Caki2 (cell line): ENCODE data around the gene INPP5E. TPM values are rescaled to one million over a fixed set of nuclear protein-coding genes. Genes with fewer than 3 reads are reported as not detected.

Experiments
- DNase-seq: peaks from one replicate; pipeline ENCODE4 v3.0.0-alpha.2; 2015; ENCODE audit warnings: low read depth
- in situ Hi-C: cut with HindIII; loops from 2 replicates; pipeline ENCODE4 v1.10.0; 2016; ENCODE audit warnings: low sequenced_read_pairs, low pct_unique_long_range_greater_than_20kb, mixed read lengths
- total RNA-seq: library from RNA; depleted of rRNA; stranded (reverse); fragments of >200 nt; shearing (Covaris generic); gene quantifications from 2 replicates; pipeline ENCODE4 v1.2.3, GENCODE V29; 2014; ENCODE audit warnings: low replicate concordance; rRNA removed

Gene INPP5E
- total RNA-seq, 1 experiment from 2014 or later: 7.7 TPM

DNA sequence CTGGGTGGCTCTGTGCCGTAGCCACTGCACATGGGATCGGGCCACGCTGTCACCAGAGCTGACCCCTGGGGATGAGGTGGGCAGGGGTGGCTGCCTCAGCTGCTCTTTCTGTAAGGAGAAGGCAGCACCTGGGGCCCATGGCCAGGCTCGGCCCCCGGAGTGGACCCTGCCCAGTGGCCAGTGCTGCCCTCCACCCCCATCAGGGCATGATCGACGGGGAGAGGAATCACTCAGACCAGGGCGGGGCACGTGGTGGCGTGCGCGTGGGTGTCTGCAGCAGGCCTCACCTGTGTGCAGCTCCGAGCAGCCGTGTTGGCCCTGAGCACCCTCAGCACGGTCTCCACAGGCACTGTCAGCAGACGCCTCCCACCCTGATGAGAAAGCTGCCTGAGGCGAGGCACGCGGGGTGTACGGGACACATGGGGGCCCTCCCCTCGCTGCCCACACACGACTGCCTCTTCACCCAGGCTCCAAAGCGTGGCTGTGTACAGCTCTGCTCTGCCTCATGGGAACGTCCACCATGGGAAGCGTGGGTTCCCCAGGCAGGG lies 57.6 kb downstream of the INPP5E start:
- DNase-seq: no peak
- in situ Hi-C loops: no loop called here

DNA sequence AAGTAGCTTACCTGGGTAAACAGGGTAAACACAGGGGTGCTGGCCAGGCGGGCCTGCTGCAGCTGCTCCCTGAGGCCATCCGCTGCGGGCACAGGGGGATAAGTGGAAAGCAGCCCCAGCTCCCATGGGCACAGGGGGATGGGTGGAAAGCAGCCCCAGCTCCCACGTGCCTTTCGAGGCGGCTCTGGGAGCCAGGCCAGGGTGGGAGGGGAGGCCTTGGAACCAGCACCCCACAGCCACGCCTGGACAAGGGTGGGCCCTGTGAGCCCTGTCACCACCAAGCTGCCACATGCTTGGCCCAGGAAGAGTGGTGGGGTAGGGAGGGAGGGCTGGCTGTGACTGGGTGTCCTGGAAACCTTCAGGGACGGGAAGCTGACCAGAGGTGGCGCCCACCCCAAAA lies 58.3 kb downstream of the INPP5E start:
- in situ Hi-C loops: no loop called here
- DNase-seq: no peak

DNA sequence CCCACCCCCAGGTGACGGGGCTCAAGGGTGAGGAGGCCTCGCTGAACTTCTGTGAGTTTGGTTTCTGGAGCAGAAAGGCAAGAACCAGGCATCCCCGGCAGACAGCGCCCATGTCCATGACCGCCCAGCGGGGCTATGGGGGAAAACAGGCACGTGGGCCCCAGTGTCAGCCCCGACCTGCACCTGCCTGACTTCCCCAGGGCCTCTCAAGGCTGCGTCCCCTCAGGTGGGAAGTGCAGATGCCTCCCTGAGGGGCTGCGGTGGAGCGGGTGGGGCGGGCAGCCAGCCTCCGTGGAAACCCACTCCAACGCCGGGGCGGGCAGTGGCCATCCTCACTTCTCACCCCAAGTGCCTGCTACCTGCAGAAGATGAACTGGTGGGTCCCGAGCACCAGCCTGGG lies 59.3 kb downstream of the INPP5E start:
- in situ Hi-C loops: no loop called here
- no peak for DNase-seq

DNA sequence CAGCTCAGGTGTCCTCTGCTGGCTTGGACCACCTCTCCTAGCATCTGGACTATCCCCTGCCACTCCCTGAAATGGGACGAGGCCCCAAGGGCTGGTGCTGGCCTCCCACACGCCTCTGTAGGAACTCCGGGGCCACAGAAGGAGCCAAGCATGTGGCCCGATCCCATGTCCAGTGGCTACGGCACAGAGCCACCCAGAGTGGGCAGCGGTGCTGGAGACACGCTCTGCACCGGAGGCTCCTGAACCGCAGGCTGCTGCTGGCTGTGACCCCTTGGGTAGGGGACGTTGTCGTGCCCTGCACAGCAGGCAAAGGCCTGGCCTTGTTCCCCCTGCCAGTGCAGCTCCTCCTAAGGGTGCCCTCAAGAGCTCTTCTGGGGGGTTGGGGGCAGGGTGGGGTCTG lies 59.8 kb downstream of the INPP5E start:
- DNase-seq: no peak
- in situ Hi-C loops: no loop called here

DNA sequence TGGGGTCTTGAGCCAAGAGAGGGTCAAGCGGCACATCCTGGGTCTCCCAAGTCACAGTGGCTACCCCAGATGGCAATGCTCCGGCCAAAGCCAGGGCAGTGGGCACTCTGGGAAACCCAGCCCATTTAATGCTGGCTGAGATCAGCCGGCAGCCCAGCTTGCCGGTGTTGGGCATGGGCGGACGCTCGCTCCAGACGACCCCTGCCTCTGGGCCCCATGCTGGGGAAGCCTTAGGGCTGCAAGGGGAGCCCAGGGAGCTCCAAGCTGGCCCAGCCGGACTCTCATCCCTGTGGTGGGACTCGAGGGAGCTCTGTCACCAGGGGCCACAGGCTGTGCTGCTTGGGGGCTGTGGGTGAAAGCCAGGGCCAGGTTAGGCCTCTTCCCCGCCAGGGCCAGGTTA lies 60.2 kb downstream of the INPP5E start:
- DNase-seq: no peak
- in situ Hi-C loops: no loop called here

DNA sequence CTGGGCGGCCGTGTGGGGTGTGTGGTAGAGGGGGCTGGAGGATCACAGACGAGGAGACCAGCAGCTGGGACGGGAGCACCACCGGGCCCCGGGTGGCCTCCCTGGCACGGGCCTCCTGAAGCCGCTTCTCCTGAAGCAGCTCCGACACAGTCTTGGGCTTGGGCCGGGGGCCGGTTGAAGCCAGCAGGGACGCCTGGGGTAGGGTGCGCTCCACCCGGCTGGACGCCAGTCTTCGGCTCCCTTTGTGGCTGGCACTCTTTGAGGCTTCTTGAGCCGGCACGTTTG lies 60.7 kb downstream of the INPP5E start:
- in situ Hi-C loops: no loop called here
- no peak for DNase-seq

Other genes with a start within 250 kb of the INPP5E start
- not detected in 2 replicates for gene LHX3, start 234.7 kb downstream of the INPP5E start, total RNA-seq
- gene QSOX2, start 194.0 kb downstream of the INPP5E start, total RNA-seq: 16.4 and 39.3 TPM in 2 replicates
- gene CCDC187, start 135.8 kb downstream of the INPP5E start, total RNA-seq: 0.41 TPM in 1 of 2 replicates, not detected in the other
- gene GPSM1, start 112.3 kb downstream of the INPP5E start, total RNA-seq: 23.5 and 29.9 TPM in 2 replicates
- gene DNLZ, start 76.1 kb downstream of the INPP5E start, total RNA-seq: 26.9 and 37.8 TPM in 2 replicates
- gene CARD9, start 66.2 kb downstream of the INPP5E start, total RNA-seq: 2.7 and 2.9 TPM in 2 replicates
- 2.2 and 5.6 TPM in 2 replicates for gene SNAPC4, start 39.7 kb downstream of the INPP5E start, total RNA-seq
- 58.2 and 79.3 TPM in 2 replicates for gene ENTR1, start 29.2 kb downstream of the INPP5E start, total RNA-seq
- 41.4 and 43.5 TPM in 2 replicates for gene PMPCA, start 29.2 kb downstream of the INPP5E start, total RNA-seq
- 4.4 and 5.4 TPM in 2 replicates for gene SEC16A, start 43.2 kb upstream of the INPP5E start, total RNA-seq
- 7.2 and 7.9 TPM in 2 replicates for gene NOTCH1, start 106.2 kb upstream of the INPP5E start, total RNA-seq
- gene EGFL7, start 223.1 kb upstream of the INPP5E start, total RNA-seq: 51.4 and 58.6 TPM in 2 replicates
- 92.9 and 94.5 TPM in 2 replicates for gene AGPAT2, start 247.6 kb upstream of the INPP5E start, total RNA-seq